ENCODE data around the gene KRT33B.
A peak's percentile ranks its signal among the peaks of the same experiment; 100 is the strongest.
"Not testable (repeated sequence)": the region's sequence is repeated elsewhere in the genome, so short reads cannot be mapped to it uniquely, and the experiment has no call there.

The KRT33B gene

GRCh38 chr17:41347869-41348760, 21.5 kb downstream of the KRT33B start:
- no peak for DNase-seq (ENCODE audit: low read depth, low spot score)

- not testable (repeated sequence) for DNase-seq (ENCODE audit: low read depth, low spot score)
These were observed 23.2 kb downstream of the KRT33B start for GRCh38 chr17:41346421-41346820.

DNA sequence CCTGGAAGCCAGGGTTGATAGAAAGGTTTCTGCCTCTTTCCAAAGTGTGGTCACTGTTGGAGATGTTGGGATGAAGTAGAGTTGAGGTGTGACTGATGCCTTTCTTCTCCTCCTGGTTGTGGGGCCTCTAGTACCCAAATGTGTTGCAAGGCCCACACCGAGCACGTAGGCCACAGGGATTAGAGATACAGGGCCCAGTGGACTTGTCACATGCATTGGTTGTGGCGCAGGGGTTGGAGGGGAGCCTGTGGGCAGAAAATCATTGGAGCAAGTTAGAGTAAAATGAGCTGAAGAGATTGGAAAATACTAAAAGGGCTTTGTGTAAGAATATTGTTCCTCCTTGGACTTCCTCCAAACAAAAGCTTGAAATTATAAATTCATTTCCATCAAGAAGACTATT, 23.6 kb downstream of the KRT33B start:
- DNase-seq (ENCODE audit: low read depth, low spot score) = no peak

GRCh38 chr17:41343029-41343428, 26.6 kb downstream of the KRT33B start:
- DNase-seq (ENCODE audit: low read depth, low spot score) = no peak

GRCh38 chr17:41340934-41341861, 28.4 kb downstream of the KRT33B start:
- no peak for DNase-seq (ENCODE audit: low read depth, low spot score)

- no peak for DNase-seq (ENCODE audit: low read depth, low spot score)
These were observed 29.1 kb downstream of the KRT33B start for GRCh38 chr17:41340494-41340893.

GRCh38 chr17:41339571-41340172, 29.9 kb downstream of the KRT33B start:
- DNase-seq (ENCODE audit: low read depth, low spot score) = no peak

DNA sequence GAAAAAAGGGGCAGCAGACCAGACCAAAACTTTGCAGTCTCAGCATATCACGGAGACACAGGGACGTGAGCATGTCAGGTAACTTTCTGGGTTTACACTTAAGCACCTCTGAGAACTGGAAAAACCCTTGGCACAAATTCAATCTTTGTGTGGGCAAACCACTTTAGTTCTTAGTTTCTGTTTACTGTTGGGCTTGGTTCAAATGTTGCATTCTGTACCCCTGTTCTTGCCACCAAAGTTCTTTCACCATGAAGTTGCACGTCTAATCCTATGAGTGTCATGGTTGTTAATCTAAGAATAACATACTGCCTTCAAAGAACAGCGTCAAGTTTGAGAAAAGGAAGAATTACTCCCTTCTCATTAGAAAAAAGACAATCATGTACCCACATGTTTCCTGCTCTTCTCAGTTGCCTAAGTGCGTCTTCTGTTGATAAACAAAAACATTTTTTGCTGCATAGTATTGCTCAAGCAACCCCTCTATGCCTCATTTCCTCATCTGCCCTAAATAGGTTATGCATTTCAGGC, 30.6 kb downstream of the KRT33B start:
- no peak for DNase-seq (ENCODE audit: low read depth, low spot score)

- no peak for DNase-seq (ENCODE audit: low read depth, low spot score)
These were observed 33.9 kb downstream of the KRT33B start for GRCh38 chr17:41335747-41336146.

- DNase-seq (ENCODE audit: low read depth, low spot score) = no peak
These were observed 35.0 kb downstream of the KRT33B start for GRCh38 chr17:41334385-41335305.

GRCh38 chr17:41333836-41334235, 35.8 kb downstream of the KRT33B start:
- no peak for DNase-seq (ENCODE audit: low read depth, low spot score)

DNA sequence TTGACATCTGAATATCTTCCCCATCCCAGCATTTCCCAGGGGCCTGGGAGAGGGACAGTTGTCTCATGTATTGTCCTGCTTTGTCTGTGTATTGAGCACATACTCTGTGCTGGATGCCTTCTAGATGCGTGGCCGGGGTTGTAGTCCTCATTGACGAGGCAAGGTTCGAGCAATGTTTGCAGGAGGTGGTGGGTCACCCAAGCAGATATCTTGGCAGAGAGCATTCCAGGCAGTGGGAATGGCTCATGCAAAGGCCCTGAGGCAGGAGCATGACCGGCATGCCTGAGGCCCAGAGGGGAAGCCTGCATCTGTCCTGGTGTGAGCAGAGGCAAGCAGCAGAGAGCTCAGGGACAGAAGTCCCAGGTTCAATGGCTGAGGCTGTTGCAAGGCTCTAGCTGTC, 36.5 kb downstream of the KRT33B start:
- DNase-seq (ENCODE audit: low read depth, low spot score) = no peak

DNA sequence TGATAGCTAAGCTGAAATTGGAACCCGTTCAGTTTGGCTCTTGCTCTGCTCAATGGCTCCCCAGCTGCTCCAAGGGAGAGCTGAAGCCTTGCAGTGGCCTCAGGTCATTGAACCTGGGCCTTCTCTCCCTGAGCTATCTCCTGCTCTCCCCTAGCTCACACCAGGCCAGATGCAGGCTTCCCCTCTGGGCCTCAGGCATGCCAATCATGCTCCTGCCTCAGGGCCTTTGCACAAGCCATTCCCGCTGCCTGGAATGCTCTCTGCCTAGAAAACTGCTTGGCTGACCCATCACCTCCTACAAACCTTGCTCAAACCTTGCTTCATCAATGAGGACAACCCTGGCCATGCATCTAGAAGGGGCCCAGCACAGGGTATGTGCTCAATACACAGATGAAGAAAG, 37.4 kb downstream of the KRT33B start:
- no peak for DNase-seq (ENCODE audit: low read depth, low spot score)

GRCh38 chr17:41331606-41332005, 38.0 kb downstream of the KRT33B start:
- no peak for DNase-seq (ENCODE audit: low read depth, low spot score)

- DNase-seq (ENCODE audit: low read depth, low spot score) = peak; percentile 62
These were observed 40.2 kb downstream of the KRT33B start for GRCh38 chr17:41329279-41329948.

DNA sequence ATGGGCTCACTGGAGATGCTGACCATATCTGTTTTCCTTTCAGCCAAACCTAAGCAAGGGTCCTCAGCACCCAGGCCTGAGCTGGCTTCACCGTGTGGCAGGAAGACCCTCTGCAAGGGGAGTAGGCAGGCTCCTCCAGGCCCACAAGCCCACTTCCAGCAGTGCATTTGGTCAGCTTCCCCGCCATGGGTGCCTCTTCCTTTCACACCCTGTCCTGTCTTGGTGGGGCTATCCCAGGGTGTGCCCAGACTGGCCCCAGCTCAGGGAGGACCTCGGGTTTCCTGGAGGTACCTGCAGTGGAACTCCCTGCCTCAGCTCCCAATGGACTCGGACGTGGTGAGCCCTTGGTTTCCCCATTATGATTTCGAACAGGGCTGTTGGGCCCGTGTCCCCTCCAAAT, 41.4 kb downstream of the KRT33B start:
- no peak for DNase-seq (ENCODE audit: low read depth, low spot score)

DNA sequence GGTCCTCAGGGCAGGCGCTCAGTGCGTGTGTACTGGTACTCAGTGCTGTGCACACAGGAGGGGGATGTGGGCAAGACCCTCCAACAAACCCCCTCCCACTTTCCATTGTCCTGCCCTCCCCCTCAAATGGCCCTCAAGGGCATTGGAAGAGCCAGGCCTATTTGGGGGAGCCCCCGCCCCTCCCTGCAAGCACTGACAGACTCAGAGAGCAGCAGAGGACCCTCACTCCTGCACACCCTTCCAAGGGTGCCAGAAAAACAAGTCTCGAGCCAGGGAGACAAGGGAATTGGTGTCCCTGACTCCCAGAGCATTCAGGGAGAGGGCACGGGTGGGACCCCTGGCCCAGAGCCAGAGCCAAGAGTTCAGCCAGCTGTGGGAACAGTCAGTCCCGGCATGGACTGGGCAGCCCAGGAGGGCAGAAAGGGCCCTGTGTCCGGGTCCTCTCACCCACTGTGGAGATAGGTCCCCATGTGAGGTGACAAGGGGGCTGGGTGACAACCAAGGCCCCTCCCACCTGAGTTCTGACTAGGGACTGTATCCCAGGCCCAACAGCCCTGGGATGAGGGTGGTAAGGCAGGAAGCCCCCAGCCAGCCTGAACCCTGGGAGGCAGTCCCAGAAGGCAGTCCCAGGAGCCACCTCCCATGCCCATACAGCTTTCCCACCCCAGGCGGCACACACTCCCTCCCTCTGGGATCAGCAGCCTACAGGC, 42.0 kb downstream of the KRT33B start:
- no peak for DNase-seq (ENCODE audit: low read depth, low spot score)

GRCh38 chr17:41326173-41327145, 43.2 kb downstream of the KRT33B start:
- DNase-seq (ENCODE audit: low read depth, low spot score) = no peak

All from ELF-1 (cell line).